ENCODE measurements around the gene SDR42E1.

- TF ChIP-seq POLR2A (IDR thresholded peaks at IDR 0.05), result no peak
- no peak for TF ChIP-seq CTCF (IDR thresholded peaks at IDR 0.05)
Observed at GRCh38 chr16:82040296-82040695, 29.0 kb upstream of the SDR42E1 start.
